Liver (tissue), 3 donors: Measurements from ENCODE around the gene RIMBP3B.
"Not testable (repeated sequence)": the region's sequence is repeated elsewhere in the genome, so short reads cannot be mapped to it uniquely, and the experiment has no call there.

ENCODE experiments used
- ATF3 ChIP-seq: IDR thresholded peaks from 2 replicates; pipeline ENCODE4 v1.6.1; 2016; ENCODE audit warnings: antibody characterized with exemption
- EGR1 ChIP-seq, 2 donors: IDR thresholded peaks; 2 replicates each; pipeline ENCODE4 v1.6.1; 2016 to 2018; ENCODE audit warnings: antibody characterized with exemption in 2 of 2, low read depth in 2 of 2
- FOXA1 ChIP-seq: IDR thresholded peaks from 2 replicates; pipeline ENCODE4 v1.6.1; 2016; ENCODE audit warnings: antibody characterized with exemption
- HNF4G ChIP-seq: IDR thresholded peaks from 2 replicates; pipeline ENCODE4 v1.6.1; 2016; ENCODE audit warnings: antibody characterized with exemption
- MAX ChIP-seq: IDR thresholded peaks from 2 replicates; pipeline ENCODE4 v1.6.1; 2016; ENCODE audit warnings: antibody characterized with exemption
- NR2F2 ChIP-seq: IDR thresholded peaks from 2 replicates; pipeline ENCODE4 v1.6.1; 2016; ENCODE audit warnings: antibody characterized with exemption
- RAD21 ChIP-seq, 2 donors: IDR thresholded peaks; 2 replicates each; pipeline ENCODE4 v1.6.1; 2016; ENCODE audit warnings: antibody characterized with exemption in 2 of 2, mild to moderate bottlenecking in 2 of 2
- REST ChIP-seq: IDR thresholded peaks from 2 replicates; pipeline ENCODE4 v1.6.1; 2016; ENCODE audit warnings: antibody characterized with exemption, mild to moderate bottlenecking
- RXRA ChIP-seq, 2 donors: IDR thresholded peaks; 2 replicates each; pipeline ENCODE4 v1.6.1; 2017 to 2018; ENCODE audit warnings: antibody characterized with exemption in 2 of 2, mild to moderate bottlenecking in 1 of 2
- SP1 ChIP-seq: IDR thresholded peaks from 2 replicates; pipeline ENCODE4 v1.6.1; 2018; ENCODE audit warnings: antibody characterized with exemption, mild to moderate bottlenecking
- TAF1 ChIP-seq: conservative IDR thresholded peaks from 2 replicates; pipeline ENCODE4 v1.6.1; 2016; ENCODE audit warnings: antibody characterized with exemption, mild to moderate bottlenecking
- YY1 ChIP-seq: IDR thresholded peaks from 2 replicates; pipeline ENCODE4 v1.6.1; 2016; ENCODE audit warnings: antibody characterized with exemption, mild to moderate bottlenecking
- ZBTB33 ChIP-seq: IDR thresholded peaks from 2 replicates; pipeline ENCODE4 v1.6.1; 2016; ENCODE audit warnings: antibody characterized with exemption
- TF ChIP-seq, protein P1 (sequence below): fragments of 150-350 bp; IDR thresholded peaks from 2 replicates; pipeline ENCODE4 v1.5.1; 2017; ENCODE audit warnings: improper control_type of control experiment, low read depth, low read length; ENCODE audit not compliant: missing input control
- donor health status: healthy.
- donor health status: healthy.

- TF ChIP-seq, protein P1, sequence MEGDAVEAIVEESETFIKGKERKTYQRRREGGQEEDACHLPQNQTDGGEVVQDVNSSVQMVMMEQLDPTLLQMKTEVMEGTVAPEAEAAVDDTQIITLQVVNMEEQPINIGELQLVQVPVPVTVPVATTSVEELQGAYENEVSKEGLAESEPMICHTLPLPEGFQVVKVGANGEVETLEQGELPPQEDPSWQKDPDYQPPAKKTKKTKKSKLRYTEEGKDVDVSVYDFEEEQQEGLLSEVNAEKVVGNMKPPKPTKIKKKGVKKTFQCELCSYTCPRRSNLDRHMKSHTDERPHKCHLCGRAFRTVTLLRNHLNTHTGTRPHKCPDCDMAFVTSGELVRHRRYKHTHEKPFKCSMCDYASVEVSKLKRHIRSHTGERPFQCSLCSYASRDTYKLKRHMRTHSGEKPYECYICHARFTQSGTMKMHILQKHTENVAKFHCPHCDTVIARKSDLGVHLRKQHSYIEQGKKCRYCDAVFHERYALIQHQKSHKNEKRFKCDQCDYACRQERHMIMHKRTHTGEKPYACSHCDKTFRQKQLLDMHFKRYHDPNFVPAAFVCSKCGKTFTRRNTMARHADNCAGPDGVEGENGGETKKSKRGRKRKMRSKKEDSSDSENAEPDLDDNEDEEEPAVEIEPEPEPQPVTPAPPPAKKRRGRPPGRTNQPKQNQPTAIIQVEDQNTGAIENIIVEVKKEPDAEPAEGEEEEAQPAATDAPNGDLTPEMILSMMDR = not testable (repeated sequence)
- not testable (repeated sequence) for TF ChIP-seq TAF1; REST; MAX; SP1; EGR1 (IDR thresholded peaks at IDR 0.05; ENCODE audit: low read depth in 2 of 2); ATF3; YY1; RXRA (IDR thresholded peaks at IDR 0.05); HNF4G; RAD21 (IDR thresholded peaks at IDR 0.05); ZBTB33; FOXA1; NR2F2
Measured at GRCh38 chr22:21357527-21357926, 26.0 kb upstream of the RIMBP3B start.
